ENCODE measurements around the gene DSG1. TPM values are rescaled to one million over a fixed set of nuclear protein-coding genes. Genes with fewer than 3 reads are reported as not detected.

The DSG1 gene
- total and polyA plus RNA-seq, 2 of the 13 experiments (the other 11 are each of a cell fraction or from before 2014, with no cell fraction given): 0.04 TPM; not detected in 1

DNA sequence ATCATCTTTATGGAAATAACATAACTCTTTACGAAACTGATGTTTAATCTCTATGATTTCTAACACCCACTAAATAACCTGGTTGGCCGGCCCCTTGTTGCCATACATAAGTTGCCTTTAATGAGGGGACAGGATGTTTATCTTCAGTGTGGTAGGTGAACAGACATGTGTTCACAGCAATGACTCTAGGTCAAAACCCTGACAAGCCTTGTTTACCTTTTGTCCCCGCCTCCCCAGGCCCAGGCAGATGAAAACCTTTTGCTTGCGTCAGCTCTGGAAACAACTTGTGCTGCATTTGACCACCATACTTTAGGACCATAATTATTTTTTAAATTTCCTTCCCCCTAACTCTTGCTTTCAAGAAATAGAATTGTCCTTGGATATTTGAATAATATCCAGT lies 55.7 kb downstream of the DSG1 start (continued):
- TF ChIP-seq GFI1 (CRISPR knock-in tag; IDR thresholded peaks at IDR 0.05; ENCODE audit: borderline replicate concordance): no peak
- TF ChIP-seq JUNB (CRISPR knock-in tag; IDR thresholded peaks at IDR 0.05; ENCODE audit: borderline replicate concordance): no peak
- no peak for TF ChIP-seq ZEB1 (IDR thresholded peaks at IDR 0.05; ENCODE audit: insufficient replicate concordance, low read depth)
- TF ChIP-seq TCF12 (IDR thresholded peaks at IDR 0.05): no peak
- TF ChIP-seq TCF12 (CRISPR knock-in tag; IDR thresholded peaks at IDR 0.05): no peak
- TF ChIP-seq ZNF20 (CRISPR knock-in tag; IDR thresholded peaks at IDR 0.05): no peak
- peak in 1 of 2 experiments; percentile 38; a peak in 1 of 4 replicates for TF ChIP-seq NR2F1 (CRISPR knock-in tag; IDR thresholded peaks at IDR 0.05)
- TF ChIP-seq ZNF354B (CRISPR knock-in tag; IDR thresholded peaks at IDR 0.05): no peak
- TF ChIP-seq FOXA1 (IDR thresholded peaks at IDR 0.05): no peak
- TF ChIP-seq FOXA1 (CRISPR knock-in tag; IDR thresholded peaks at IDR 0.05): peak; percentile 94
- TF ChIP-seq GABPB1 (CRISPR knock-in tag; IDR thresholded peaks at IDR 0.05): peak; percentile 41; the same call in 1 of the 2 replicates
- peak; percentile 80 for TF ChIP-seq GATAD2A (CRISPR knock-in tag; IDR thresholded peaks at IDR 0.05)
- TF ChIP-seq NCOA2 (CRISPR knock-in tag; IDR thresholded peaks at IDR 0.05): peak; percentile 42; the same call in 1 of the 2 replicates
- no peak for TF ChIP-seq ZNF432 (CRISPR knock-in tag; IDR thresholded peaks at IDR 0.05; ENCODE audit: borderline replicate concordance)
- TF ChIP-seq, protein P1, sequence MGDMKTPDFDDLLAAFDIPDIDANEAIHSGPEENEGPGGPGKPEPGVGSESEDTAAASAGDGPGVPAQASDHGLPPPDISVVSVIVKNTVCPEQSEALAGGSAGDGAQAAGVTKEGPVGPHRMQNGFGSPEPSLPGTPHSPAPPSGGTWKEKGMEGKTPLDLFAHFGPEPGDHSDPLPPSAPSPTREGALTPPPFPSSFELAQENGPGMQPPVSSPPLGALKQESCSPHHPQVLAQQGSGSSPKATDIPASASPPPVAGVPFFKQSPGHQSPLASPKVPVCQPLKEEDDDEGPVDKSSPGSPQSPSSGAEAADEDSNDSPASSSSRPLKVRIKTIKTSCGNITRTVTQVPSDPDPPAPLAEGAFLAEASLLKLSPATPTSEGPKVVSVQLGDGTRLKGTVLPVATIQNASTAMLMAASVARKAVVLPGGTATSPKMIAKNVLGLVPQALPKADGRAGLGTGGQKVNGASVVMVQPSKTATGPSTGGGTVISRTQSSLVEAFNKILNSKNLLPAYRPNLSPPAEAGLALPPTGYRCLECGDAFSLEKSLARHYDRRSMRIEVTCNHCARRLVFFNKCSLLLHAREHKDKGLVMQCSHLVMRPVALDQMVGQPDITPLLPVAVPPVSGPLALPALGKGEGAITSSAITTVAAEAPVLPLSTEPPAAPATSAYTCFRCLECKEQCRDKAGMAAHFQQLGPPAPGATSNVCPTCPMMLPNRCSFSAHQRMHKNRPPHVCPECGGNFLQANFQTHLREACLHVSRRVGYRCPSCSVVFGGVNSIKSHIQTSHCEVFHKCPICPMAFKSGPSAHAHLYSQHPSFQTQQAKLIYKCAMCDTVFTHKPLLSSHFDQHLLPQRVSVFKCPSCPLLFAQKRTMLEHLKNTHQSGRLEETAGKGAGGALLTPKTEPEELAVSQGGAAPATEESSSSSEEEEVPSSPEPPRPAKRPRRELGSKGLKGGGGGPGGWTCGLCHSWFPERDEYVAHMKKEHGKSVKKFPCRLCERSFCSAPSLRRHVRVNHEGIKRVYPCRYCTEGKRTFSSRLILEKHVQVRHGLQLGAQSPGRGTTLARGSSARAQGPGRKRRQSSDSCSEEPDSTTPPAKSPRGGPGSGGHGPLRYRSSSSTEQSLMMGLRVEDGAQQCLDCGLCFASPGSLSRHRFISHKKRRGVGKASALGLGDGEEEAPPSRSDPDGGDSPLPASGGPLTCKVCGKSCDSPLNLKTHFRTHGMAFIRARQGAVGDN (CRISPR knock-in tag; IDR thresholded peaks at IDR 0.05): no peak
- TF ChIP-seq ZNF33B (CRISPR knock-in tag; IDR thresholded peaks at IDR 0.05): no peak
- no peak for TF ChIP-seq ZNF749 (CRISPR knock-in tag; IDR thresholded peaks at IDR 0.05; ENCODE audit: borderline replicate concordance)
- TF ChIP-seq HMG20A (CRISPR knock-in tag; IDR thresholded peaks at IDR 0.05; ENCODE audit: borderline replicate concordance): peak; percentile 57; the same call in 1 of the 2 replicates
- peak; percentile 76 for TF ChIP-seq ZMYM4 (CRISPR knock-in tag; IDR thresholded peaks at IDR 0.05)
- TF ChIP-seq POLR2AphosphoS2 (IDR thresholded peaks at IDR 0.05; ENCODE audit: low read depth, low read length): no peak
- TF ChIP-seq KDM3A (CRISPR knock-in tag; IDR thresholded peaks at IDR 0.05; ENCODE audit: low read depth): no peak
- TF ChIP-seq TOE1 (CRISPR knock-in tag; IDR thresholded peaks at IDR 0.05): no peak
- TF ChIP-seq, protein P2, sequence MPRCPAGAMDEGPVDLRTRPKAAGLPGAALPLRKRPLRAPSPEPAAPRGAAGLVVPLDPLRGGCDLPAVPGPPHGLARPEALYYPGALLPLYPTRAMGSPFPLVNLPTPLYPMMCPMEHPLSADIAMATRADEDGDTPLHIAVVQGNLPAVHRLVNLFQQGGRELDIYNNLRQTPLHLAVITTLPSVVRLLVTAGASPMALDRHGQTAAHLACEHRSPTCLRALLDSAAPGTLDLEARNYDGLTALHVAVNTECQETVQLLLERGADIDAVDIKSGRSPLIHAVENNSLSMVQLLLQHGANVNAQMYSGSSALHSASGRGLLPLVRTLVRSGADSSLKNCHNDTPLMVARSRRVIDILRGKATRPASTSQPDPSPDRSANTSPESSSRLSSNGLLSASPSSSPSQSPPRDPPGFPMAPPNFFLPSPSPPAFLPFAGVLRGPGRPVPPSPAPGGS (CRISPR knock-in tag; IDR thresholded peaks at IDR 0.05): no peak
- no peak for TF ChIP-seq CHD4 (IDR thresholded peaks at IDR 0.05; ENCODE audit: borderline replicate concordance, low read length)
- TF ChIP-seq ZNF841 (CRISPR knock-in tag; IDR thresholded peaks at IDR 0.05; ENCODE audit: borderline replicate concordance): no peak
- TF ChIP-seq ZNF672 (CRISPR knock-in tag; IDR thresholded peaks at IDR 0.05): no peak
- TF ChIP-seq NFE2L1 (CRISPR knock-in tag; IDR thresholded peaks at IDR 0.05; ENCODE audit: borderline replicate concordance): no peak
- TF ChIP-seq ZNF124 (CRISPR knock-in tag; IDR thresholded peaks at IDR 0.05): no peak
- no peak for TF ChIP-seq ZSCAN31 (CRISPR knock-in tag; IDR thresholded peaks at IDR 0.05; ENCODE audit: low read depth)
- peak; percentile 23; the same call in 1 of the 2 replicates for TF ChIP-seq ZMYM3 (CRISPR knock-in tag; IDR thresholded peaks at IDR 0.05)
